K562 (cell line): Measurements from ENCODE around the gene POC1B. TPM values are rescaled to one million over a fixed set of nuclear protein-coding genes. Genes with fewer than 3 reads are reported as not detected.

Experiments used
- CBFA2T2 ChIP-seq: fragments of 450-650 bp; conservative IDR thresholded peaks from 2 replicates; pipeline ENCODE4 v1.6.1; 2017; ENCODE audit warnings: mild to moderate bottlenecking
- ETV5 ChIP-seq: sonication (generic); formaldehyde crosslinking; IDR thresholded peaks from 2 replicates; pipeline ENCODE4 v1.4.0; 2020; ENCODE audit warnings: low read depth, mild to moderate bottlenecking, missing genetic modification reagents
- JUND ChIP-seq, 2 experiments: IDR thresholded peaks; 2 replicates in 1 of 2; 3 replicates in 1 of 2; pipeline ENCODE4 v1.6.1; 2011; ENCODE audit warnings: borderline replicate concordance in 2 of 2, low read depth in 2 of 2, low read length in 2 of 2, improper control_type of control experiment in 1 of 2, missing biosample characterization in 1 of 2, missing genetic modification characterization in 1 of 2, missing genetic modification reagents in 1 of 2
- MED1 ChIP-seq: sonication (generic); formaldehyde crosslinking; IDR thresholded peaks from 2 replicates; pipeline ENCODE4 v1.8.1; 2023; ENCODE audit warnings: missing genetic modification reagents, borderline replicate concordance
- NR2F6 ChIP-seq: fragments of 450-650 bp; formaldehyde crosslinking; IDR thresholded peaks from 2 replicates; pipeline ENCODE4 v1.4.0; 2020; ENCODE audit warnings: mild to moderate bottlenecking
- POLR2H ChIP-seq: IDR thresholded peaks from 2 replicates; pipeline ENCODE4 v1.6.1; 2016; ENCODE audit warnings: missing genetic modification characterization, low read depth, mild to moderate bottlenecking, control low read depth, missing compliant biosample characterization, moderate library complexity
- PTRF ChIP-seq: fragments of 450-650 bp; IDR thresholded peaks from 2 replicates; pipeline ENCODE4 v1.6.1; 2016; ENCODE audit warnings: mild to moderate bottlenecking, missing genetic modification characterization, missing compliant biosample characterization
- RAD21 ChIP-seq, 2 experiments: fragments of 250-450 bp in 1 of 2; fragments of 450-650 bp in 1 of 2; sonication (Bioruptor Pico) in 1 of 2; formaldehyde crosslinking in 1 of 2; IDR thresholded peaks in 1 of 2; conservative IDR thresholded peaks in 1 of 2; 2 replicates each; pipeline versions ENCODE4 v1.4.0 to v1.8.0; 2020 to 2022; ENCODE audit warnings: mild to moderate bottlenecking in 2 of 2, moderate library complexity in 1 of 2
- RUNX1 ChIP-seq: sonication (generic); IDR thresholded peaks from 2 replicates; pipeline ENCODE4 v1.6.1; 2016; ENCODE audit warnings: antibody characterized with exemption, low read depth
- ZBTB8A ChIP-seq: fragments of 450-650 bp; IDR thresholded peaks from 2 replicates; pipeline ENCODE4 v1.6.1; 2018; ENCODE audit warnings: mild to moderate bottlenecking, moderate library complexity; ENCODE audit not compliant: partially characterized antibody
- ZNF282 ChIP-seq: sonication (generic); formaldehyde crosslinking; IDR thresholded peaks from 2 replicates; pipeline ENCODE4 v1.8.1; 2023; ENCODE audit warnings: missing genetic modification reagents
- polyA plus RNA-seq, 8 experiments: library from polyadenylated mRNA; depleted of rRNA in 4 of 8; stranded (reverse) in 5 of 8; unstranded in 3 of 8; fragments of >200 nt; fragmentation: Nextera tagmentation in 2 of 8; fragmentation: Illumina TruSeq in 1 of 8; extraction: Ambion mirVana in 2 of 8; extraction: Trizol in 1 of 8; gene quantifications; 2 replicates each; pipeline versions ENCODE4 v1.2.1 to v1.2.3, GENCODE V29; 2011 to 2014; ENCODE audit warnings: inconsistent platforms in 1 of 8, missing spikeins in 1 of 8
- total RNA-seq, 7 experiments: library from RNA; depleted of rRNA in 6 of 7; stranded (reverse); fragments of >200 nt in 6 of 7; fragmentation: Illumina TruSeq in 2 of 7; extraction: Trizol in 2 of 7; gene quantifications; 2 replicates each; pipeline versions ENCODE4 v1.2.1 to v1.2.3, GENCODE V29; 2011 to 2021; ENCODE audit warnings: low replicate concordance in 1 of 7
- TF ChIP-seq, protein P1 (sequence below): fragments of 250-450 bp; sonication (Bioruptor Pico); IDR thresholded peaks from 2 replicates; pipeline ENCODE4 v1.4.0; 2020; ENCODE audit warnings: mild to moderate bottlenecking, moderate library complexity
- TF ChIP-seq, protein P2 (sequence below): sonication (generic); formaldehyde crosslinking; IDR thresholded peaks from 2 replicates; pipeline ENCODE4 v1.8.0; 2023; ENCODE audit warnings: mild to moderate bottlenecking, missing genetic modification reagents
- TF ChIP-seq, protein P3 (sequence below): sonication (generic); formaldehyde crosslinking; IDR thresholded peaks from 2 replicates; pipeline ENCODE4 v1.8.0; 2022; ENCODE audit warnings: missing genetic modification reagents, mild to moderate bottlenecking, borderline replicate concordance

Gene POC1B
- total and polyA plus RNA-seq, 9 of the 15 experiments (the other 6 are each of a cell fraction or from before 2014, with no cell fraction given), result 4.5 to 16.1 (median 10.4) TPM

DNA sequence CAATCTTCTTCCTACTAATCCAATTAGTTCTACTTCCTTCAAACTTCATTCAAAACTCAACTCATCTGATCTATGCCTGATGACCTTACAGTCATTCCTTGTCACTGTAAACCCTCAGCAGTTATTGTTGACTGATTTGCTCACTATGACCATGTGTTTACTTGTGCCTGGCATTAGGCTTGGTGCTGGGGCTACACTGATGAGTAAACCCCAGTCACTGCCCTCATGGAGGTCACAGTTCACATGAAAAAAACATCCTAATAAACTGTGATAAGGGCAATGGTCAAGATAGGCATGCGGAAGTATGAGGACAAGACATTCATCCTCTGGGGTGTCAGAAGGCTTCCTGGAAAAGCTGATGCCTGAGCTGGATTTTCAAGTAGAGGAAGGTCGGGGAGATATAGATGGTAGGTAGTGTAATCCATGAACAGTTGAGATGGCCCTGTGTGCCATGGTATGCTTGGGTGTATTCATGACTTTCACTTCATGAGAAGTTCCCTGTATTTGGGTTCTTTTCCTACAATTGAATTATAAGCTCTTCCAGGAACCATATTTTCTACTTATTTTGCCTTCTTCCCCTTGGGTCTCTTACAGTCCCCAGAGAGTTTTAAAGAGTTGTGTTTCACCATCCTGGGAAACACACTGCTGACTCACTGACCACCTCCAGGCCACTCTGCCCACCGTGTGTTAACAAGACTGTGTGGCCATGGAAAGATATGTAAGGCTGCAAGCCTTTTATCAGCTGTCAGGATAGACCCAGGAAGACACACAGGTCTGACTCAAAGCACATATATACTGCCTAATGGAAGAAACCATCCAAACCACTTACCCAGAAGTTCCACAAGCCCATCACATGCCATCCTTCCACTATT is 134.8 kb downstream of the POC1B start (continued):
- TF ChIP-seq, protein P1, sequence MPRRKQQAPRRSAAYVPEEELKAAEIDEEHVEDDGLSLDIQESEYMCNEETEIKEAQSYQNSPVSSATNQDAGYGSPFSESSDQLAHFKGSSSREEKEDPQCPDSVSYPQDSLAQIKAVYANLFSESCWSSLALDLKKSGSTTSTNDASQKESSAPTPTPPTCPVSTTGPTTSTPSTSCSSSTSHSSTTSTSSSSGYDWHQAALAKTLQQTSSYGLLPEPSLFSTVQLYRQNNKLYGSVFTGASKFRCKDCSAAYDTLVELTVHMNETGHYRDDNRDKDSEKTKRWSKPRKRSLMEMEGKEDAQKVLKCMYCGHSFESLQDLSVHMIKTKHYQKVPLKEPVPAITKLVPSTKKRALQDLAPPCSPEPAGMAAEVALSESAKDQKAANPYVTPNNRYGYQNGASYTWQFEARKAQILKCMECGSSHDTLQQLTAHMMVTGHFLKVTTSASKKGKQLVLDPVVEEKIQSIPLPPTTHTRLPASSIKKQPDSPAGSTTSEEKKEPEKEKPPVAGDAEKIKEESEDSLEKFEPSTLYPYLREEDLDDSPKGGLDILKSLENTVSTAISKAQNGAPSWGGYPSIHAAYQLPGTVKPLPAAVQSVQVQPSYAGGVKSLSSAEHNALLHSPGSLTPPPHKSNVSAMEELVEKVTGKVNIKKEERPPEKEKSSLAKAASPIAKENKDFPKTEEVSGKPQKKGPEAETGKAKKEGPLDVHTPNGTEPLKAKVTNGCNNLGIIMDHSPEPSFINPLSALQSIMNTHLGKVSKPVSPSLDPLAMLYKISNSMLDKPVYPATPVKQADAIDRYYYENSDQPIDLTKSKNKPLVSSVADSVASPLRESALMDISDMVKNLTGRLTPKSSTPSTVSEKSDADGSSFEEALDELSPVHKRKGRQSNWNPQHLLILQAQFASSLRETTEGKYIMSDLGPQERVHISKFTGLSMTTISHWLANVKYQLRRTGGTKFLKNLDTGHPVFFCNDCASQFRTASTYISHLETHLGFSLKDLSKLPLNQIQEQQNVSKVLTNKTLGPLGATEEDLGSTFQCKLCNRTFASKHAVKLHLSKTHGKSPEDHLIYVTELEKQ, result no peak
- TF ChIP-seq ZBTB8A (no peak), ZNF282 (no peak), ETV5 (peak; percentile 40; the same call in 1 of the 2 replicates), CBFA2T2 (peak; percentile 63), RUNX1 (no peak), PTRF (tag) (no peak), POLR2H (tag) (no peak), NR2F6 (CRISPR knock-in tag) (no peak), JUND (IDR thresholded peaks at IDR 0.05; ENCODE audit: borderline replicate concordance, low read depth, low read length) (peak; percentile 33; the same call in 1 of the 2 replicates), JUND (tag; IDR thresholded peaks at IDR 0.05; ENCODE audit: borderline replicate concordance, low read depth, low read length) (peak; percentile 10; the same call in 1 of the 3 replicates), RAD21 (CRISPR knock-in tag; conservative IDR thresholded peaks at IDR 0.05 in 1 of 2, IDR thresholded peaks at IDR 0.05 in 1 of 2) (0 out of 4 replicates have a peak, but pooled peaks of 1 of the 2 experiments have one; percentile 22), MED1 (CRISPR knock-in tag) (no peak)
- TF ChIP-seq, protein P2, sequence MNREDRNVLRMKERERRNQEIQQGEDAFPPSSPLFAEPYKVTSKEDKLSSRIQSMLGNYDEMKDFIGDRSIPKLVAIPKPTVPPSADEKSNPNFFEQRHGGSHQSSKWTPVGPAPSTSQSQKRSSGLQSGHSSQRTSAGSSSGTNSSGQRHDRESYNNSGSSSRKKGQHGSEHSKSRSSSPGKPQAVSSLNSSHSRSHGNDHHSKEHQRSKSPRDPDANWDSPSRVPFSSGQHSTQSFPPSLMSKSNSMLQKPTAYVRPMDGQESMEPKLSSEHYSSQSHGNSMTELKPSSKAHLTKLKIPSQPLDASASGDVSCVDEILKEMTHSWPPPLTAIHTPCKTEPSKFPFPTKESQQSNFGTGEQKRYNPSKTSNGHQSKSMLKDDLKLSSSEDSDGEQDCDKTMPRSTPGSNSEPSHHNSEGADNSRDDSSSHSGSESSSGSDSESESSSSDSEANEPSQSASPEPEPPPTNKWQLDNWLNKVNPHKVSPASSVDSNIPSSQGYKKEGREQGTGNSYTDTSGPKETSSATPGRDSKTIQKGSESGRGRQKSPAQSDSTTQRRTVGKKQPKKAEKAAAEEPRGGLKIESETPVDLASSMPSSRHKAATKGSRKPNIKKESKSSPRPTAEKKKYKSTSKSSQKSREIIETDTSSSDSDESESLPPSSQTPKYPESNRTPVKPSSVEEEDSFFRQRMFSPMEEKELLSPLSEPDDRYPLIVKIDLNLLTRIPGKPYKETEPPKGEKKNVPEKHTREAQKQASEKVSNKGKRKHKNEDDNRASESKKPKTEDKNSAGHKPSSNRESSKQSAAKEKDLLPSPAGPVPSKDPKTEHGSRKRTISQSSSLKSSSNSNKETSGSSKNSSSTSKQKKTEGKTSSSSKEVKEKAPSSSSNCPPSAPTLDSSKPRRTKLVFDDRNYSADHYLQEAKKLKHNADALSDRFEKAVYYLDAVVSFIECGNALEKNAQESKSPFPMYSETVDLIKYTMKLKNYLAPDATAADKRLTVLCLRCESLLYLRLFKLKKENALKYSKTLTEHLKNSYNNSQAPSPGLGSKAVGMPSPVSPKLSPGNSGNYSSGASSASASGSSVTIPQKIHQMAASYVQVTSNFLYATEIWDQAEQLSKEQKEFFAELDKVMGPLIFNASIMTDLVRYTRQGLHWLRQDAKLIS (CRISPR knock-in tag), result no peak
- TF ChIP-seq, protein P3, sequence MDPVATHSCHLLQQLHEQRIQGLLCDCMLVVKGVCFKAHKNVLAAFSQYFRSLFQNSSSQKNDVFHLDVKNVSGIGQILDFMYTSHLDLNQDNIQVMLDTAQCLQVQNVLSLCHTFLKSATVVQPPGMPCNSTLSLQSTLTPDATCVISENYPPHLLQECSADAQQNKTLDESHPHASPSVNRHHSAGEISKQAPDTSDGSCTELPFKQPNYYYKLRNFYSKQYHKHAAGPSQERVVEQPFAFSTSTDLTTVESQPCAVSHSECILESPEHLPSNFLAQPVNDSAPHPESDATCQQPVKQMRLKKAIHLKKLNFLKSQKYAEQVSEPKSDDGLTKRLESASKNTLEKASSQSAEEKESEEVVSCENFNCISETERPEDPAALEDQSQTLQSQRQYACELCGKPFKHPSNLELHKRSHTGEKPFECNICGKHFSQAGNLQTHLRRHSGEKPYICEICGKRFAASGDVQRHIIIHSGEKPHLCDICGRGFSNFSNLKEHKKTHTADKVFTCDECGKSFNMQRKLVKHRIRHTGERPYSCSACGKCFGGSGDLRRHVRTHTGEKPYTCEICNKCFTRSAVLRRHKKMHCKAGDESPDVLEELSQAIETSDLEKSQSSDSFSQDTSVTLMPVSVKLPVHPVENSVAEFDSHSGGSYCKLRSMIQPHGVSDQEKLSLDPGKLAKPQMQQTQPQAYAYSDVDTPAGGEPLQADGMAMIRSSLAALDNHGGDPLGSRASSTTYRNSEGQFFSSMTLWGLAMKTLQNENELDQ (CRISPR knock-in tag), result no peak
